K562 (cell line): ENCODE results near the gene ZNF337. TPM values are rescaled to one million over a fixed set of nuclear protein-coding genes. Genes with fewer than 3 reads are reported as not detected.
"Not testable (repeated sequence)": the region's sequence is repeated elsewhere in the genome, so short reads cannot be mapped to it uniquely, and the experiment has no call there.

Experiments used
- ATAC-seq: fragments of 200-7000 bp; cut with Tn5 transposase; 3 replicates; pipeline ENCODE4 v1.9.1; 2020; ENCODE audit warnings: moderate library complexity
- BruUV-seq: library from RNA; stranded (reverse); fragments of 400-500 nt; replicated peaks from 2 replicates; lab custom pipeline; 2021; lab: Mats Ljungman, UMichigan
- CTCF ChIA-PET: fragments of 300-600 bp; formaldehyde crosslinking; extraction: SDS; loops from one replicate; lab custom pipeline; 2021; ENCODE audit warnings: low intra/inter-chr PET ratio; lab: Yijun Ruan, JAX
- POLR2A ChIA-PET: fragments of 300-600, 350-650 bp; sonication (Branson Sonifier 250); formaldehyde crosslinking; extraction: SDS; loops from one replicate; lab custom pipeline; 2021; ENCODE audit warnings: antibody characterized with exemption, inconsistent platforms; lab: Yijun Ruan, JAX
- DNase-seq, 4 experiments: peaks; one replicate each; pipeline versions ENCODE4 v3.0.0 to v3.0.0-alpha.2; 2011 to 2018; ENCODE audit warnings: low spot score in 3 of 4, mixed read lengths in 3 of 4; ENCODE audit errors: extremely low read depth in 1 of 4
- FAIRE-seq: peaks from 2 replicates; lab custom pipeline; 2011; peaks lifted over from hg19 to GRCh38; lab: Jason Lieb, UNC
- H2AFZ ChIP-seq: 2 replicates; pipeline ENCODE4 v1.6.0; 2011; ENCODE audit warnings: low read depth, low read length, control low read depth, inconsistent platforms
- H3K27ac ChIP-seq: fragments of 200-600 bp; 3 replicates; pipeline ENCODE4 v1.8.0; 2011; ENCODE audit warnings: low read depth, mild to moderate bottlenecking, control low read depth, inconsistent platforms, low read length, moderate library complexity, mixed read lengths; ENCODE audit errors: extremely low read depth
- H3K27me3 ChIP-seq, 2 experiments: fragments of 300-600 bp in 1 of 2; 2 replicates in 1 of 2; 3 replicates in 1 of 2; pipeline versions ENCODE4 v1.6.0 to v1.8.0; 2011; ENCODE audit warnings: inconsistent platforms in 2 of 2, low read length in 2 of 2, mild to moderate bottlenecking in 1 of 2, mixed read lengths in 1 of 2, moderate library complexity in 1 of 2; ENCODE audit not compliant: control insufficient read depth in 2 of 2, insufficient read depth in 2 of 2
- H3K36me3 ChIP-seq: fragments of 300-600 bp; 3 replicates; pipeline ENCODE4 v1.8.0; 2011; ENCODE audit warnings: mild to moderate bottlenecking, low read length, inconsistent platforms; ENCODE audit not compliant: control insufficient read depth, insufficient read depth
- H3K4me1 ChIP-seq, 2 experiments: fragments of 200-600 bp in 1 of 2; replicated peaks in 1 of 2; 2 replicates in 1 of 2; 3 replicates in 1 of 2; pipeline versions ENCODE4 v1.5.1 to v1.8.0; 2011; ENCODE audit warnings: inconsistent platforms in 2 of 2, low read length in 2 of 2, mild to moderate bottlenecking in 1 of 2, mixed read lengths in 1 of 2, moderate library complexity in 1 of 2; ENCODE audit not compliant: control insufficient read depth in 2 of 2, insufficient read depth in 2 of 2
- H3K4me2 ChIP-seq: 2 replicates; pipeline ENCODE4 v1.6.1; 2011; ENCODE audit warnings: low read length, control low read depth, inconsistent platforms, mixed read lengths; ENCODE audit not compliant: insufficient read depth
- H3K4me3 ChIP-seq: fragments of 200-600 bp; sonication (generic), shearing (Covaris generic); 2 replicates; pipeline ENCODE4 v1.5.1; 2016; ENCODE audit warnings: control low read depth, inconsistent platforms
- H3K79me2 ChIP-seq: fragments of 200-600 bp; 3 replicates; pipeline ENCODE4 v1.8.0; 2011; ENCODE audit warnings: low read length, inconsistent platforms; ENCODE audit not compliant: control insufficient read depth, insufficient read depth
- H3K9ac ChIP-seq, 2 experiments: 2 replicates each; pipeline versions ENCODE4 v1.6.0 to v1.6.1; 2011; ENCODE audit warnings: low read depth in 2 of 2, low read length in 2 of 2, control low read depth in 1 of 2, inconsistent platforms in 1 of 2, mild to moderate bottlenecking in 1 of 2, mixed read lengths in 1 of 2; ENCODE audit not compliant: insufficient read depth in 1 of 2
- H3K9me1 ChIP-seq: one replicate; pipeline ENCODE4 v1.6.0; 2011; ENCODE audit warnings: inconsistent platforms, mild to moderate bottlenecking, low read length, moderate library complexity; ENCODE audit not compliant: control insufficient read depth, insufficient read depth
- H3K9me3 ChIP-seq: replicated peaks from 2 replicates; pipeline ENCODE4 v1.5.1; 2011; ENCODE audit warnings: low read depth, low read length, inconsistent platforms; ENCODE audit not compliant: control insufficient read depth, insufficient read depth
- H4K20me1 ChIP-seq: replicated peaks from 2 replicates; pipeline ENCODE4 v1.6.1; 2011; ENCODE audit warnings: low read length, inconsistent platforms, mixed read lengths; ENCODE audit not compliant: control insufficient read depth, insufficient read depth
- WGBS: fragments of 100-300 bp; shearing (Covaris generic); methylation state at CpG from one replicate; pipeline ENCODE4 v1.1.6; 2016; ENCODE audit warnings: low coverage, mixed read lengths; ENCODE audit not compliant: insufficient coverage; ENCODE audit errors: missing lambda C conversion rate; 5-methylcytosine and 5-hydroxymethylcytosine counted together
- in situ Hi-C: fragments of 300-500 bp; cut with MboI; formaldehyde crosslinking; loops from 4 replicates; pipeline ENCODE4 v1.15.0; 2018; ENCODE audit warnings: inconsistent platforms, mixed read lengths
- intact Hi-C: fragments of 100-400 bp; cut with micrococcal nuclease; formaldehyde crosslinking; loops from 2 replicates; pipeline ENCODE4 v1.14.2; 2022
- polyA plus RNA-seq, 8 experiments: library from polyadenylated mRNA; depleted of rRNA in 4 of 8; stranded (reverse) in 5 of 8; unstranded in 3 of 8; fragments of >200 nt; fragmentation: Nextera tagmentation in 2 of 8; fragmentation: Illumina TruSeq in 1 of 8; extraction: Ambion mirVana in 2 of 8; extraction: Trizol in 1 of 8; gene quantifications; 2 replicates each; pipeline versions ENCODE4 v1.2.1 to v1.2.3, GENCODE V29; 2011 to 2014; ENCODE audit warnings: inconsistent platforms in 1 of 8, missing spikeins in 1 of 8
- total RNA-seq, 7 experiments: library from RNA; depleted of rRNA in 6 of 7; stranded (reverse); fragments of >200 nt in 6 of 7; fragmentation: Illumina TruSeq in 2 of 7; extraction: Trizol in 2 of 7; gene quantifications; 2 replicates each; pipeline versions ENCODE4 v1.2.1 to v1.2.3, GENCODE V29; 2011 to 2021; ENCODE audit warnings: low replicate concordance in 1 of 7
- TF ChIP-seq, protein P1 (sequence below): sonication (generic); formaldehyde crosslinking; IDR thresholded peaks from 2 replicates; pipeline ENCODE4 v1.8.1; 2023; ENCODE audit warnings: missing genetic modification reagents, mild to moderate bottlenecking, borderline replicate concordance

The ZNF337 gene
- total and polyA plus RNA-seq, 9 of the 15 experiments (the other 6 are each of a cell fraction or from before 2014, with no cell fraction given) = 0.25 to 5.6 (median 3.5) TPM

DNA sequence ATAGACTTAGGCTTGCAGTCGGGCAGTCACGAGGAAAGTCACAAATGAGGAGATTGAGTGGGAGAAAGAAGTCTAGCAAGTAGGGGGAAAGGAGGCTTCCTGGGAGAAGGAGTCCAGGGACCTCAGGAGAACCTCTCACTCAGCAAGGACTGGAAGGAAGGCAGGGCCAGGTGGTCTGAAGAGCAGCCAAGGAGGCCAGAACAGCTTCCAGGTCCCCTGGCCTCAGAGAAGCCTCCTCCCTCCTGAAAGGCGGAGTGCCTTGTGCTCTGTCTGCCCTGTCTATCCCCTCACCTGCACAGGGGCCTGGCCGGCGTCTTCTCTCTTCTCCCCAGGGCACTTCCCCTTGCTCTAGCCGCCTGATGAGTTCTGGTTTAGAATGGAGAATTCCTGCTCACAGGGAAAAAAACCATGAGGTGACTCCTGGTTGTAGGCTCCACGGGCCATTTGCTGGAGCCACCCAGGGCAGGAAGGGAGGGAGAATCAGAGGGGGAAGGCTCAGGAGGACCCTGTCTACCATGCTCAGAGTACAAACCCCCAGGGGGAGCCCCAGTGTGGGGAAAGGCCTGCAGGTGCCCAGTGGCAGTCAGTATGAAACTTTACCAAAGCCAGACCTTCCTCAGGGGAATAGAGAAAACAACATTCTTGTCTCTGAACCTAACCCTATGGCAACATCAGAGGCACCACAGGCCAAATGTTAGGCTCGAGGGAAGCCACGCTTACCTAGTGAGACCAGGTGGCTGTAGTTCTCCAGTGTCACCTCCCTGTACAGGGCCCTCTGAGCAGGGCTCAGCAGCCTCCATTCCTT lies 11.2 kb downstream of the ZNF337 start (continued):
- TF ChIP-seq, protein P1, sequence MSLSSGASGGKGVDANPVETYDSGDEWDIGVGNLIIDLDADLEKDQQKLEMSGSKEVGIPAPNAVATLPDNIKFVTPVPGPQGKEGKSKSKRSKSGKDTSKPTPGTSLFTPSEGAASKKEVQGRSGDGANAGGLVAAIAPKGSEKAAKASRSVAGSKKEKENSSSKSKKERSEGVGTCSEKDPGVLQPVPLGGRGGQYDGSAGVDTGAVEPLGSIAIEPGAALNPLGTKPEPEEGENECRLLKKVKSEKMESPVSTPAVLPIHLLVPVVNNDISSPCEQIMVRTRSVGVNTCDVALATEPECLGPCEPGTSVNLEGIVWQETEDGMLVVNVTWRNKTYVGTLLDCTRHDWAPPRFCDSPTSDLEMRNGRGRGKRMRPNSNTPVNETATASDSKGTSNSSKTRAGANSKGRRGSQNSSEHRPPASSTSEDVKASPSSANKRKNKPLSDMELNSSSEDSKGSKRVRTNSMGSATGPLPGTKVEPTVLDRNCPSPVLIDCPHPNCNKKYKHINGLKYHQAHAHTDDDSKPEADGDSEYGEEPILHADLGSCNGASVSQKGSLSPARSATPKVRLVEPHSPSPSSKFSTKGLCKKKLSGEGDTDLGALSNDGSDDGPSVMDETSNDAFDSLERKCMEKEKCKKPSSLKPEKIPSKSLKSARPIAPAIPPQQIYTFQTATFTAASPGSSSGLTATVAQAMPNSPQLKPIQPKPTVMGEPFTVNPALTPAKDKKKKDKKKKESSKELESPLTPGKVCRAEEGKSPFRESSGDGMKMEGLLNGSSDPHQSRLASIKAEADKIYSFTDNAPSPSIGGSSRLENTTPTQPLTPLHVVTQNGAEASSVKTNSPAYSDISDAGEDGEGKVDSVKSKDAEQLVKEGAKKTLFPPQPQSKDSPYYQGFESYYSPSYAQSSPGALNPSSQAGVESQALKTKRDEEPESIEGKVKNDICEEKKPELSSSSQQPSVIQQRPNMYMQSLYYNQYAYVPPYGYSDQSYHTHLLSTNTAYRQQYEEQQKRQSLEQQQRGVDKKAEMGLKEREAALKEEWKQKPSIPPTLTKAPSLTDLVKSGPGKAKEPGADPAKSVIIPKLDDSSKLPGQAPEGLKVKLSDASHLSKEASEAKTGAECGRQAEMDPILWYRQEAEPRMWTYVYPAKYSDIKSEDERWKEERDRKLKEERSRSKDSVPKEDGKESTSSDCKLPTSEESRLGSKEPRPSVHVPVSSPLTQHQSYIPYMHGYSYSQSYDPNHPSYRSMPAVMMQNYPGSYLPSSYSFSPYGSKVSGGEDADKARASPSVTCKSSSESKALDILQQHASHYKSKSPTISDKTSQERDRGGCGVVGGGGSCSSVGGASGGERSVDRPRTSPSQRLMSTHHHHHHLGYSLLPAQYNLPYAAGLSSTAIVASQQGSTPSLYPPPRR (CRISPR knock-in tag) = no peak

DNA sequence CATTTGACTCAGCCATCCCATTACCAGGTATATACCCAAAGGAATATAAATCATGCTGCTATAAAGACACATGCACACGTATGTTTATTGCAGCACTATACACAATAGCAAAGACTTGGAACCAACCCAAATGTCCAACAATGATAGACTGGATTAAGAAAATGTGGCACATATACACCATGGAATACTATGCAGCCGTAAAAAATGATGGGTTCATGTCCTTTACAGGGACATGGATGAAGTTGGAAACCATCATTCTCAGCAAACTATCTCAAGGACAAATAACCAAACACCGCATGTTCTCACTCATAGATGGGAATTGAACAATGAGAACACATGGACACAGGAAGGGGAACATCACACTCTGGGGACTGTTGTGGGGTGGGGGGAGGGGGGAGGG lies 12.8 kb downstream of the ZNF337 start:
- H2AFZ ChIP-seq, CTCF ChIA-PET, in situ Hi-C loops: not testable (repeated sequence)

More for the DNA sequence above, 12.8 kb downstream of the ZNF337 start:
- POLR2A ChIA-PET, H3K4me3 ChIP-seq, ATAC-seq, H3K27ac ChIP-seq, BruUV-seq, H3K9ac ChIP-seq, H3K9me1 ChIP-seq, H3K27me3 ChIP-seq, FAIRE-seq, H3K4me1 ChIP-seq, H4K20me1 ChIP-seq, intact Hi-C loops, H3K36me3 ChIP-seq, DNase-seq, H3K79me2 ChIP-seq, H3K9me3 ChIP-seq, H3K4me2 ChIP-seq: not testable (repeated sequence)
- WGBS = 40% methylated on average over 1 of the region's 3 CpGs
